OCI-LY1 (cell line): Measurements from ENCODE around the gene CALCOCO1.

Experiments used
- EZH2 ChIP-seq: fragments of 200-600 bp; sonication (generic), shearing (Covaris generic); IDR thresholded peaks from 2 replicates; pipeline ENCODE4 v1.8.0; 2017; ENCODE audit warnings: borderline replicate concordance, mixed run types, mild to moderate bottlenecking, antibody characterized with exemption, low read length, moderate library complexity, mixed read lengths
- TF ChIP-seq, protein P1 (sequence below): fragments of 200-600 bp; sonication (generic), shearing (Covaris generic); IDR thresholded peaks from 2 replicates; pipeline ENCODE4 v1.5.1; 2017; ENCODE audit warnings: mild to moderate bottlenecking, antibody characterized with exemption, low read length, moderate library complexity, mixed read lengths

DNA sequence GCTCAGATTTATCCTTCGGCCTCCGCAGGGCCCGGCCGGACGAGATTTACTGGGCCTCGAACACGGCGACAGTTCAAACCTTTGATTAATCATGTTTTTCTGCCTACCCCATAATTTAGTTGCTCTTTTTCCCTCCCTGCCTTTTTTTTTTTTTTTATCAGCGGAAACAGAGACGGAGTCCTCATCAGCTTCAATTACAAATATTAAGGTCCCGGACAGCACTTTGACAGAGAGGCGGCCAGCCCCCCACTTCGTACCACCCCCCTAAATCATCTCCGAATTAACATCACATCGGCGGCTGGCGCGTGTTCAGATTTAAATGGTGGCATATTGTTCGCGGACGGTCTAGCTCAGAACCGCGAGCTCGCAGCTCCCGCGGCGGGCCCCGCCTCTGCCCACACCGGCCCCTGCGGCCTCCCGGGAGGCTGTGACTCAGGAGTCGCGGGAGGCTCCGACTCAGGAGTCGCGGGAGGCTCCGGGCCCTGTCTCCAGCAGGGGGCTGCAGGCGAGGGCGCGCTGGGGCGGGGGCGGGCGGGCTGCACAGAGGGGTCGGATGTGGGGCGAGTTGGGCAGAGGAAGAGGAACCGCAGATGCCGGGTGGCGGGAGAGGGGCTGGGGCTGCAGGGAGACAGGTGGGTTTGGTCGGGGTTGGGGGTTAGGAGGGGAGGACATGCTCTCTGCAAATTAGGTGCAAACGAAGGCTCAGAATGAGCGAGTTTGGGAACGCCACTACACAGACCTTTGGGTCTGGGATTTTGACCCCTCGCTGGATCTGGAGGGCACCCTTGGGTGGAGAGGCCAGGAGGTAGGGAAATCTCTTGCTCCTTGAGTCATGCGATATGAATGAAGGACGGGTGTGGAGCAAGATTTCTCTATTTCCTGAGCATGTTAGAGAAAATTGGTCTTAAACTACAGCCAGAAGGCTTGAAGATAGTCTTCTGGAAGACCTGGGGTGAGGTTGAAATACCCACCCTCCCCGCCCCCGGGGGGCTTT lies 31.8 kb downstream of the CALCOCO1 start:
- TF ChIP-seq, protein P1, sequence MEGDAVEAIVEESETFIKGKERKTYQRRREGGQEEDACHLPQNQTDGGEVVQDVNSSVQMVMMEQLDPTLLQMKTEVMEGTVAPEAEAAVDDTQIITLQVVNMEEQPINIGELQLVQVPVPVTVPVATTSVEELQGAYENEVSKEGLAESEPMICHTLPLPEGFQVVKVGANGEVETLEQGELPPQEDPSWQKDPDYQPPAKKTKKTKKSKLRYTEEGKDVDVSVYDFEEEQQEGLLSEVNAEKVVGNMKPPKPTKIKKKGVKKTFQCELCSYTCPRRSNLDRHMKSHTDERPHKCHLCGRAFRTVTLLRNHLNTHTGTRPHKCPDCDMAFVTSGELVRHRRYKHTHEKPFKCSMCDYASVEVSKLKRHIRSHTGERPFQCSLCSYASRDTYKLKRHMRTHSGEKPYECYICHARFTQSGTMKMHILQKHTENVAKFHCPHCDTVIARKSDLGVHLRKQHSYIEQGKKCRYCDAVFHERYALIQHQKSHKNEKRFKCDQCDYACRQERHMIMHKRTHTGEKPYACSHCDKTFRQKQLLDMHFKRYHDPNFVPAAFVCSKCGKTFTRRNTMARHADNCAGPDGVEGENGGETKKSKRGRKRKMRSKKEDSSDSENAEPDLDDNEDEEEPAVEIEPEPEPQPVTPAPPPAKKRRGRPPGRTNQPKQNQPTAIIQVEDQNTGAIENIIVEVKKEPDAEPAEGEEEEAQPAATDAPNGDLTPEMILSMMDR, result no peak
- TF ChIP-seq EZH2, result no peak
